GM12875 (cell line): ENCODE data around the gene PEBP1.

ENCODE experiments used
- H3K4me3 ChIP-seq: one replicate; pipeline ENCODE4 v1.5.1; 2011; ENCODE audit warnings: low read depth, low read length, control low read depth
- TF ChIP-seq, protein P1 (sequence below): IDR thresholded peaks from 2 replicates; pipeline ENCODE4 v1.5.1; 2011; ENCODE audit warnings: low read depth, mild to moderate bottlenecking, control low read depth, inconsistent platforms, low read length, moderate library complexity, borderline replicate concordance; ENCODE audit not compliant: insufficient read depth

The PEBP1 gene

DNA sequence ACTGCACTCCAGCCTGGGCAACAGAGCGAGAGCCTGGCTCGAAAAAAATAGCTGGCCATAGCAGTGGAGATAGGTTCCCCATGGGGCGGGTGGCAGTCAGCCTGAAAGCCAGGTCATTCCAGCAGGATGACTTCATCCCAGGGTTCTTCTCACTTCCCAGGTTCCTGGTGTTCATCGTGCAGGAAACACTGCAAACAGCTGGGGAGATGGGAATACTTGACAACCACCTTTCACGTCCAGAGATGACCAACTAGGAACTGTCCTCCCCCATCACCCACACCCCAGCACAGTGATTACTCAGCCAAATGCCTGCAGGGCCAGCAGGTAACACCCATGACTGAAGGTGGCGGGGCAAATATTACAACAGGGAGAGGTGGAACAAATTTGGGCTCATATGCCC lies 33.9 kb upstream of the PEBP1 start:
- TF ChIP-seq, protein P1, sequence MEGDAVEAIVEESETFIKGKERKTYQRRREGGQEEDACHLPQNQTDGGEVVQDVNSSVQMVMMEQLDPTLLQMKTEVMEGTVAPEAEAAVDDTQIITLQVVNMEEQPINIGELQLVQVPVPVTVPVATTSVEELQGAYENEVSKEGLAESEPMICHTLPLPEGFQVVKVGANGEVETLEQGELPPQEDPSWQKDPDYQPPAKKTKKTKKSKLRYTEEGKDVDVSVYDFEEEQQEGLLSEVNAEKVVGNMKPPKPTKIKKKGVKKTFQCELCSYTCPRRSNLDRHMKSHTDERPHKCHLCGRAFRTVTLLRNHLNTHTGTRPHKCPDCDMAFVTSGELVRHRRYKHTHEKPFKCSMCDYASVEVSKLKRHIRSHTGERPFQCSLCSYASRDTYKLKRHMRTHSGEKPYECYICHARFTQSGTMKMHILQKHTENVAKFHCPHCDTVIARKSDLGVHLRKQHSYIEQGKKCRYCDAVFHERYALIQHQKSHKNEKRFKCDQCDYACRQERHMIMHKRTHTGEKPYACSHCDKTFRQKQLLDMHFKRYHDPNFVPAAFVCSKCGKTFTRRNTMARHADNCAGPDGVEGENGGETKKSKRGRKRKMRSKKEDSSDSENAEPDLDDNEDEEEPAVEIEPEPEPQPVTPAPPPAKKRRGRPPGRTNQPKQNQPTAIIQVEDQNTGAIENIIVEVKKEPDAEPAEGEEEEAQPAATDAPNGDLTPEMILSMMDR = no peak
- H3K4me3 ChIP-seq = no peak overlapping the region

DNA sequence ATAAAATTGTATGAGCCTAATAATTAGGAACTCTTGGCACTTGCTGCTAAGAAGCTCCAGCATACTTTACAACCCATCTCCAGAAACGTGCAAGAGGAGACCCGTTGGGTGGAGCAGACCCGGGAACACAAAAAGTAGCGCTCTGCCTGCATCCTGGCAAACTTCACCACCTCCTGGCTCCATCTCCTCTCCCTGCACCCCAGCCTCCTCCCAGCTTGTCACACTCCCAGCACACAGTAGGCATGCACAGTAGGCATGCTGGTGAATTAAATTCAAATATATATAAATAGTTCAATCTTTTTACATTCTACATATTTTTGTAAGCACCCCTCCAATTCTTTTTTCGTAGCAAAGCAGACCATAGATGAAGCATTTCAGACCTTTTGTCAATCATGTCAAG lies 33.3 kb upstream of the PEBP1 start:
- TF ChIP-seq, protein P1 = no peak
- no peak overlapping the region for H3K4me3 ChIP-seq

DNA sequence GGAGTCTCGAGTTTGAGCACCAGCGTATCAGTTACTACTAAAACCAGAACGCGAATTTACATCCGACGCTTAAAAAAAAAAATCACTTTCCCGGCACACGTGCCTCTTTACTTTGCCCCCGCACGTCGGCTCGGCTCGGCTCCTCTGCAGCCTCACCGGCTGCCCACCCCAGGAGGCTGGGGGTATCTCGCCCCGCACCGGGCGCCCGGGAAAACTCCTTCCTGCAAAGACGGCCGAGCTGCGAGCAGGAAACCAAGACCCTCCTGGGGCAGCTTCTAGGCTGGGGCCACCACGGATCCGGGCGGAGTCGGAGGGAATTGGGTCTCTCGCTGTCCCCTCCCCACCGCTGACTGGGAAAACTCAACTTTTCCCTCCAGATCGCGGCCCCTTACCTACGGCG lies 32.7 kb upstream of the PEBP1 start:
- peak overlapping the region; percentile 53 for H3K4me3 ChIP-seq
- TF ChIP-seq, protein P1 = no peak

DNA sequence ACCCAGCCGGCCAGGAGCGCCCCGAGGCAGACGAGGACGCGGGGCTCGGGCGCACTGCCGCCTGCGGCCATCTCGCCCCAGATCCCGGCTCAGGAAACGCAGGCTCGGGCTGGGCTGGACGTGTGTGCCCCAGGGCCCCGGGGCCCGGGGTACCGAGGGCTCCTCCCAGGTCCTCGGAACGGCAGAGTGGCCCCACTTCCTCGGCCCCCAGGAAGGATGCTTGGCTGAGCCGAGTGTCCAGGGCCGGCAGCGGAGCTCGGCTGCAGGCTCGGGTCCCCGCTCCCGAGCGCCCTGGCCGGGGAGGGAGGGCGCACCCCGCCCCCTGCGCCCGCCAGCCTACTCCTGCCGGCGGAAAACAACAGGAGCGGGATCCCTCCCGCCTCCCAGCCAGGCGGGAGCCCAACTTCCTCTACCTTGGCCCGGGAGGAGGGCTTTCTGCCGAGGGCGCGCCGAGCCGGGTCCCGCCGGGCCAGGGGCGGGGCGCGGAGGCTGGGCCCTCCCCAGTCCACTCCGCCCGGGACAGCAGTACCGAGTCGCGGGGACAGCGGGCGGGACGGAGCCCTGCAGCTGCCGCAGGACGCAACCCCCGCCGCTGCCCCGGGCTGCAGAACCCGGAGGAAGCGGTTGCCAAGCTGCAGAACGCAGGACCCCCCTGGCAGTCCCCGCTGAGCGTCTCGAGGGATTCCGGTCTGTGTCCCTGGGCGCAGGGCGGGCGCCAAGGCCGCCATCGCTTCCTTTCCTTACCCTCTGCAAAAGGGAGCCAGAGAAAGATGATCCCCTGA lies 32.1 kb upstream of the PEBP1 start, which contains the start of gene VSIG10:
TSS of gene VSIG10 (minus strand) at position 411 of the 782 bp plus-strand sequence. CDS start at position 71, 340 bp downstream.
- H3K4me3 ChIP-seq = peak within 1 kb of the TSS; percentile 53
- TF ChIP-seq, protein P1 = no peak

GRCh38 chr12:118107011-118107410 lies 28.9 kb upstream of the PEBP1 start:
- TF ChIP-seq, protein P1 = no peak
- H3K4me3 ChIP-seq = no peak overlapping the region

DNA sequence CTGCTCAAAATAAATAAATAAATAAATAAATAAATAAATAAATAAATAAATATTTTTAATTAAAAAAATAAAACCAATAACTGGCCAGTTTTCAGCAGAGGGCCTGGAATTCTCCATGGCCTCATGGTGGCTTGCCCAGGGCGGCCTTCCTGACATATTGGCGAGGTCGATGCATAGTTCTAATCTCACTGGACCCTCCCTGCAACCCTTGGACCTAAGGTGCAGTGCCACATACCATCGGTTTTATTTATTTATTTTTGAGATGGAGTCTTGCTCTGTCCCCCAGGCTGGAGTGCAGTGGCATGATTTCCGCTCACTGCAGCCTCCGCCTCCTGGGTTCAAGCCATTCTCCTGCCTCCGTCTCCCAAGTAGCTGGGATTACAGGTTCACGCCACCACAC lies 28.2 kb upstream of the PEBP1 start:
- TF ChIP-seq, protein P1 = no peak
- no peak overlapping the region for H3K4me3 ChIP-seq

DNA sequence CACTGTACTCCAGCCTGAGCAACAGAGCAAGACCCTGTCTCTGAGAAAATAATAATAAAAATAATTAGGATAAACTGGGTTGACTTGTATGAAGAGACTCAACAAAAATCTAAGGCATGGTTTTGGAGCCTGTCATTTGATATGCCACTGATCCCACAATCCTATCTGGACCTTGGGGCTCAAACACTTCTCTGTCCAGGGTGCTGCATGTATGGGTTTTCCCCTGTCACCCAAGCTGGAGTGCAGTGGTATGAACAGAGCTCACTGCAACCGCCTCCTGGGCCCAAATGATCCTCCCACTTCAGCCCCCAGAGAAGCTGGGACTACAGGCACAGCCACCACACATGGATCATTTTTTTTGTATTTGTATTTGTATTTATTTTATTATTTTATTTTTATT lies 26.8 kb upstream of the PEBP1 start:
- TF ChIP-seq, protein P1 = no peak
- H3K4me3 ChIP-seq = no peak overlapping the region
